Endothelial cell of umbilical vein (primary cell): ENCODE results near the gene KRT77.

Source experiments
- MAX ChIP-seq: IDR thresholded peaks from 2 replicates; pipeline ENCODE4 v1.6.1; 2011; ENCODE audit not compliant: insufficient read depth, insufficient read length
- POLR2A ChIP-seq: IDR thresholded peaks from 2 replicates; pipeline ENCODE4 v1.6.1; 2012; ENCODE audit warnings: low read depth, mild to moderate bottlenecking, control low read depth, low read length
- TF ChIP-seq, protein P1 (sequence below), 2 donors: IDR thresholded peaks; 1 replicate in 1 of 2; 2 replicates in 1 of 2; pipeline ENCODE4 v1.5.1; 2011; ENCODE audit warnings: low read length in 2 of 2, mild to moderate bottlenecking in 2 of 2, moderate library complexity in 2 of 2, control low read depth in 1 of 2, inconsistent platforms in 1 of 2, low read depth in 1 of 2; ENCODE audit not compliant: insufficient read depth in 1 of 2; ENCODE audit errors: extremely low read depth in 1 of 2

GRCh38 chr12:52658196-52658595 is 45.1 kb downstream of the KRT77 start:
- TF ChIP-seq MAX: no peak
- TF ChIP-seq, protein P1, sequence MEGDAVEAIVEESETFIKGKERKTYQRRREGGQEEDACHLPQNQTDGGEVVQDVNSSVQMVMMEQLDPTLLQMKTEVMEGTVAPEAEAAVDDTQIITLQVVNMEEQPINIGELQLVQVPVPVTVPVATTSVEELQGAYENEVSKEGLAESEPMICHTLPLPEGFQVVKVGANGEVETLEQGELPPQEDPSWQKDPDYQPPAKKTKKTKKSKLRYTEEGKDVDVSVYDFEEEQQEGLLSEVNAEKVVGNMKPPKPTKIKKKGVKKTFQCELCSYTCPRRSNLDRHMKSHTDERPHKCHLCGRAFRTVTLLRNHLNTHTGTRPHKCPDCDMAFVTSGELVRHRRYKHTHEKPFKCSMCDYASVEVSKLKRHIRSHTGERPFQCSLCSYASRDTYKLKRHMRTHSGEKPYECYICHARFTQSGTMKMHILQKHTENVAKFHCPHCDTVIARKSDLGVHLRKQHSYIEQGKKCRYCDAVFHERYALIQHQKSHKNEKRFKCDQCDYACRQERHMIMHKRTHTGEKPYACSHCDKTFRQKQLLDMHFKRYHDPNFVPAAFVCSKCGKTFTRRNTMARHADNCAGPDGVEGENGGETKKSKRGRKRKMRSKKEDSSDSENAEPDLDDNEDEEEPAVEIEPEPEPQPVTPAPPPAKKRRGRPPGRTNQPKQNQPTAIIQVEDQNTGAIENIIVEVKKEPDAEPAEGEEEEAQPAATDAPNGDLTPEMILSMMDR (IDR thresholded peaks at IDR 0.05; ENCODE audit: extremely low read depth in 1 of 2, insufficient read depth in 1 of 2, low read depth in 1 of 2, low read length in 2 of 2): no peak
- TF ChIP-seq POLR2A: no peak
